Mesodermal cell (in vitro differentiated cells): Measurements from ENCODE around the gene TADA3.
A peak's percentile ranks its signal among the peaks of the same experiment; 100 is the strongest.
"Not testable (repeated sequence)": the region's sequence is repeated elsewhere in the genome, so short reads cannot be mapped to it uniquely, and the experiment has no call there.

Experiments used
- H3K27ac ChIP-seq: 2 replicates; pipeline ENCODE4 v1.7.0; 2013; ENCODE audit warnings: mild to moderate bottlenecking, low read depth, low read length, moderate library complexity; ENCODE audit not compliant: severe bottlenecking
- H3K36me3 ChIP-seq: 2 replicates; pipeline ENCODE4 v1.7.1; 2013; ENCODE audit warnings: mild to moderate bottlenecking, low read length, moderate library complexity; ENCODE audit not compliant: control insufficient read depth, insufficient read depth
- H3K4me1 ChIP-seq: one replicate; pipeline ENCODE4 v1.7.1; 2013; ENCODE audit warnings: mild to moderate bottlenecking, low read length; ENCODE audit not compliant: insufficient read depth, control insufficient read depth, poor library complexity, severe bottlenecking
- H3K4me3 ChIP-seq: 2 replicates; pipeline ENCODE4 v1.7.0; 2013; ENCODE audit warnings: low read length, control low read depth, mild to moderate bottlenecking; ENCODE audit not compliant: insufficient read depth, poor library complexity, severe bottlenecking; ENCODE audit errors: extremely low read depth
- H3K9me3 ChIP-seq: 2 replicates; pipeline ENCODE4 v1.7.1; 2013; ENCODE audit warnings: mild to moderate bottlenecking, low read length, moderate library complexity; ENCODE audit not compliant: control insufficient read depth
- WGBS, 2 experiments: methylation state at CpG; one replicate each; pipeline ENCODE4 v1.1.5; 2013; ENCODE audit warnings: missing lambda C conversion rate in 2 of 2; ENCODE audit not compliant: insufficient coverage in 2 of 2; 5-methylcytosine and 5-hydroxymethylcytosine counted together

TADA3 gene

GRCh38 chr3:9776896-9777693, 15.2 kb downstream of the TADA3 start:
- Histone ChIP-seq H3K4me3 (no peak overlapping the region), H3K9me3 (no peaks in the 10 kb centered on the region), H3K36me3 (peaks cover 26% of the 10 kb centered on the region), H3K4me1 (peaks cover 3% of the 10 kb centered on the region), H3K27ac (no peak overlapping the region)
- WGBS, 2 experiments = 74 to 100% methylated on average over 1 to 3 of the region's 5 CpGs

GRCh38 chr3:9771007-9771406, 21.3 kb downstream of the TADA3 start:
- WGBS, 2 experiments = 88 to 90% methylated on average over 1 to 2 of the region's 2 CpGs

GRCh38 chr3:9770276-9770812, 21.9 kb downstream of the TADA3 start:
- WGBS, 2 experiments = 53 to 71% methylated on average over 9 to 10 of the region's 15 CpGs
- peak overlapping the region; percentile 43 for H3K4me3 ChIP-seq
- no peaks in the 10 kb centered on the region for H3K36me3 ChIP-seq

More at GRCh38 chr3:9771007-9771406, 21.3 kb downstream of the TADA3 start:
- H3K4me1 ChIP-seq, H3K27ac ChIP-seq, H3K4me3 ChIP-seq, H3K9me3 ChIP-seq, H3K36me3 ChIP-seq: not testable (repeated sequence)

GRCh38 chr3:9769426-9770275, 22.6 kb downstream of the TADA3 start, which contains the start of gene CAMK1:
CAMK1 (minus strand) TSS chr3:9769947; CDS start chr3:9767749, 2,198 bp downstream.
- Histone ChIP-seq H3K27ac (no peak within 1 kb of the TSS), H3K36me3 (no peaks in the 10 kb centered on the region), H3K4me3 (peak within 1 kb of the TSS; percentile 43), H3K4me1 (peaks cover 5% of the 10 kb centered on the region), H3K9me3 (no peaks in the 10 kb centered on the region)
- 11 to 22% methylated on average over 31 to 47 of the region's 49 CpGs for WGBS, 2 experiments

More at GRCh38 chr3:9770276-9770812, 21.9 kb downstream of the TADA3 start:
- Histone ChIP-seq H3K27ac (no peak overlapping the region), H3K4me1 (peaks cover 5% of the 10 kb centered on the region), H3K9me3 (no peaks in the 10 kb centered on the region)

GRCh38 chr3:9769012-9769411, 23.3 kb downstream of the TADA3 start:
- 92 to 98% methylated on average over 4 to 5 of the region's 5 CpGs for WGBS, 2 experiments

GRCh38 chr3:9768141-9768775, 24.0 kb downstream of the TADA3 start:
- peaks cover 3% of the 10 kb centered on the region for H3K36me3 ChIP-seq
- no peaks in the 10 kb centered on the region for H3K9me3 ChIP-seq
- H3K4me1 ChIP-seq = peaks cover 5% of the 10 kb centered on the region
- no peak overlapping the region for H3K4me3 ChIP-seq
- 85 to 90% methylated on average over 2 to 6 of the region's 6 CpGs for WGBS, 2 experiments
- no peak overlapping the region for H3K27ac ChIP-seq

More at GRCh38 chr3:9769012-9769411, 23.3 kb downstream of the TADA3 start:
- Histone ChIP-seq H3K4me1 (peaks cover 5% of the 10 kb centered on the region), H3K36me3 (peaks cover under 1% of the 10 kb centered on the region), H3K27ac (no peak overlapping the region), H3K4me3 (peak overlapping the region; percentile 43), H3K9me3 (no peaks in the 10 kb centered on the region)

- no peak overlapping the region for H3K4me3 ChIP-seq
- 92 to 97% methylated on average over 4 to 6 of the region's 7 CpGs for WGBS, 2 experiments
- peaks cover 5% of the 10 kb centered on the region for H3K4me1 ChIP-seq
- H3K27ac ChIP-seq = no peak overlapping the region
- no peaks in the 10 kb centered on the region for H3K9me3 ChIP-seq
- peaks cover 6% of the 10 kb centered on the region for H3K36me3 ChIP-seq
These were observed 24.9 kb downstream of the TADA3 start for GRCh38 chr3:9767418-9767817.

GRCh38 chr3:9765865-9766264, 26.4 kb downstream of the TADA3 start:
- peaks cover 12% of the 10 kb centered on the region for H3K36me3 ChIP-seq
- no peak overlapping the region for H3K4me3 ChIP-seq
- WGBS, 2 experiments = 58 to 82% methylated on average over 1 to 4 of the region's 4 CpGs
- no peak overlapping the region for H3K27ac ChIP-seq
- H3K4me1 ChIP-seq = peaks cover 5% of the 10 kb centered on the region
- no peaks in the 10 kb centered on the region for H3K9me3 ChIP-seq

GRCh38 chr3:9762871-9763270, 29.4 kb downstream of the TADA3 start:
- H3K36me3 ChIP-seq = peaks cover 40% of the 10 kb centered on the region
- no peak overlapping the region for H3K27ac ChIP-seq
- H3K4me3 ChIP-seq = no peak overlapping the region
- WGBS, 2 experiments = 94 to 100% methylated on average over 3 to 7 of the region's 8 CpGs
- H3K4me1 ChIP-seq = no peaks in the 10 kb centered on the region
- H3K9me3 ChIP-seq = no peaks in the 10 kb centered on the region

- H3K4me3 ChIP-seq = no peak overlapping the region
- H3K9me3 ChIP-seq = no peaks in the 10 kb centered on the region
- no peaks in the 10 kb centered on the region for H3K4me1 ChIP-seq
- H3K36me3 ChIP-seq = peaks cover 50% of the 10 kb centered on the region
- no peak overlapping the region for H3K27ac ChIP-seq
- 50 to 94% methylated on average over 1 to 5 of the region's 5 CpGs for WGBS, 2 experiments
These were observed 30.4 kb downstream of the TADA3 start for GRCh38 chr3:9761919-9762318.
